Hepatocyte (in vitro differentiated cells): Measurements from ENCODE around the gene PON1. TPM values are rescaled to one million over a fixed set of nuclear protein-coding genes. Genes with fewer than 3 reads are reported as not detected.

ENCODE experiments used
- DNase-seq: peaks from one replicate; pipeline ENCODE4 v3.0.0-alpha.2; 2016; ENCODE audit warnings: low spot score
- H2AFZ ChIP-seq: fragments of 200-600 bp; sonication (generic); 2 replicates; pipeline ENCODE4 v1.6.0; 2016; ENCODE audit warnings: antibody characterized with exemption, mild to moderate bottlenecking
- H3K27ac ChIP-seq: fragments of 200-600 bp; sonication (generic); 2 replicates; pipeline ENCODE4 v1.5.1; 2016; ENCODE audit warnings: mild to moderate bottlenecking
- H3K27me3 ChIP-seq: fragments of 200-600 bp; sonication (generic); 2 replicates; pipeline ENCODE4 v1.6.1; 2016
- H3K36me3 ChIP-seq: fragments of 200-600 bp; sonication (generic); replicated peaks from 2 replicates; pipeline ENCODE4 v1.5.1; 2016; ENCODE audit warnings: low read depth; ENCODE audit not compliant: insufficient read depth
- H3K4me1 ChIP-seq: fragments of 200-600 bp; sonication (generic); 2 replicates; pipeline ENCODE4 v1.5.1; 2016; ENCODE audit warnings: mild to moderate bottlenecking, moderate library complexity; ENCODE audit not compliant: insufficient read depth
- H3K4me2 ChIP-seq: fragments of 200-600 bp; sonication (generic); 2 replicates; pipeline ENCODE4 v1.6.0; 2016
- H3K4me3 ChIP-seq: fragments of 200-600 bp; sonication (generic); 2 replicates; pipeline ENCODE4 v1.5.1; 2016; ENCODE audit warnings: mild to moderate bottlenecking
- H3K79me2 ChIP-seq: fragments of 200-600 bp; sonication (generic); 2 replicates; pipeline ENCODE4 v1.6.0; 2017; ENCODE audit warnings: mild to moderate bottlenecking
- H3K9me2 ChIP-seq: fragments of 200-600 bp; sonication (generic); replicated peaks from 2 replicates; pipeline ENCODE4 v1.6.0; 2017; ENCODE audit warnings: mild to moderate bottlenecking; ENCODE audit not compliant: insufficient read depth
- H3K9me3 ChIP-seq: fragments of 200-600 bp; sonication (generic); 2 replicates; pipeline ENCODE4 v1.5.1; 2016; ENCODE audit warnings: low read depth, mild to moderate bottlenecking
- H4K20me1 ChIP-seq: fragments of 200-600 bp; sonication (generic); 2 replicates; pipeline ENCODE4 v1.6.0; 2016; ENCODE audit warnings: mild to moderate bottlenecking; ENCODE audit not compliant: insufficient read depth, poor library complexity, severe bottlenecking
- CTCF ChIP-seq: fragments of 200-600 bp; sonication (generic); IDR thresholded peaks from 2 replicates; pipeline ENCODE4 v1.5.1; 2016; ENCODE audit warnings: antibody characterized with exemption, mild to moderate bottlenecking; ENCODE audit not compliant: poor library complexity
- EZH2 ChIP-seq: fragments of 200-600 bp; sonication (generic); IDR thresholded peaks from 2 replicates; pipeline ENCODE4 v1.6.1; 2016; ENCODE audit warnings: antibody characterized with exemption, mild to moderate bottlenecking, borderline replicate concordance
- EZH2phosphoT487 ChIP-seq: fragments of 200-600 bp; sonication (generic); IDR thresholded peaks from one replicate; pipeline ENCODE4 v1.6.1; 2018; ENCODE audit warnings: antibody characterized with exemption, mild to moderate bottlenecking, low read depth, moderate library complexity; ENCODE audit not compliant: unreplicated experiment, severe bottlenecking
- WGBS: methylation state at CpG from one replicate; pipeline ENCODE4 v1.1.6; 2016; ENCODE audit warnings: low lambda C conversion rate; ENCODE audit errors: missing lambda C conversion rate; 5-methylcytosine and 5-hydroxymethylcytosine counted together
- polyA plus RNA-seq: library from polyadenylated mRNA; unstranded; fragments of >200 nt; fragmentation: Nextera tagmentation; extraction: Ambion mirVana; gene quantifications from 2 replicates; pipeline ENCODE4 v1.2.1, GENCODE V29; 2016
- total RNA-seq: library from RNA; depleted of rRNA; stranded (reverse); fragments of >200 nt; gene quantifications from 2 replicates; pipeline ENCODE4 v1.2.3, GENCODE V29; 2014

PON1 gene
- total and polyA plus RNA-seq, 2 experiments from 2014 or later: 29.2 to 62.3 TPM

GRCh38 chr7:95296456-95296855, 27.9 kb downstream of the PON1 start:
- H3K36me3 ChIP-seq: no peaks in the 10 kb centered on the region
- no peaks in the 10 kb centered on the region for H3K27me3 ChIP-seq
- H3K27ac ChIP-seq: no peak overlapping the region
- H3K4me1 ChIP-seq: no peaks in the 10 kb centered on the region
- H2AFZ ChIP-seq: no peak overlapping the region
- H3K4me3 ChIP-seq: no peak overlapping the region
- H3K9me2 ChIP-seq: no peaks in the 10 kb centered on the region
- DNase-seq: no peak
- H3K9me3 ChIP-seq: no peaks in the 10 kb centered on the region
- no peaks in the 10 kb centered on the region for H3K79me2 ChIP-seq
- TF ChIP-seq EZH2phosphoT487 (no peak), EZH2 (no peak), CTCF (no peak)
- no peaks in the 10 kb centered on the region for H4K20me1 ChIP-seq
- no peak overlapping the region for H3K4me2 ChIP-seq
- 88% methylated on average over 6 of the region's 6 CpGs for WGBS

GRCh38 chr7:95295397-95295796, 28.9 kb downstream of the PON1 start:
- H4K20me1 ChIP-seq: no peaks in the 10 kb centered on the region
- no peak overlapping the region for H3K27ac ChIP-seq
- H2AFZ ChIP-seq: no peak overlapping the region
- H3K4me2 ChIP-seq: no peak overlapping the region
- no peak for DNase-seq
- no peak for TF ChIP-seq EZH2phosphoT487
- TF ChIP-seq CTCF: no peak
- no peak for TF ChIP-seq EZH2
- no peaks in the 10 kb centered on the region for H3K79me2 ChIP-seq
- no peaks in the 10 kb centered on the region for H3K9me3 ChIP-seq
- no peaks in the 10 kb centered on the region for H3K9me2 ChIP-seq
- no peak overlapping the region for H3K4me3 ChIP-seq
- no peaks in the 10 kb centered on the region for H3K4me1 ChIP-seq
- H3K27me3 ChIP-seq: no peaks in the 10 kb centered on the region
- H3K36me3 ChIP-seq: no peaks in the 10 kb centered on the region

GRCh38 chr7:95290166-95290830, 34.0 kb downstream of the PON1 start:
- H3K79me2 ChIP-seq: no peaks in the 10 kb centered on the region
- no peaks in the 10 kb centered on the region for H3K4me1 ChIP-seq
- TF ChIP-seq EZH2phosphoT487 (no peak), CTCF (no peak), EZH2 (no peak)
- no peaks in the 10 kb centered on the region for H3K9me2 ChIP-seq
- no peak for DNase-seq
- H3K9me3 ChIP-seq: no peaks in the 10 kb centered on the region
- H4K20me1 ChIP-seq: no peaks in the 10 kb centered on the region
- H3K4me2 ChIP-seq: no peak overlapping the region
- no peaks in the 10 kb centered on the region for H3K36me3 ChIP-seq
- 93% methylated on average over 7 of the region's 7 CpGs for WGBS
- H3K4me3 ChIP-seq: no peak overlapping the region
- H2AFZ ChIP-seq: no peak overlapping the region
- H3K27ac ChIP-seq: no peak overlapping the region
- H3K27me3 ChIP-seq: no peaks in the 10 kb centered on the region
